Neural cell (in vitro differentiated cells): ENCODE results near the gene KCNA10. TPM values are rescaled to one million over a fixed set of nuclear protein-coding genes. Genes with fewer than 3 reads are reported as not detected.
A peak's percentile ranks its signal among the peaks of the same experiment; 100 is the strongest.

Source experiments
- H2AFZ ChIP-seq: fragments of 200-600, 300-800 bp; sonication (generic), shearing (Covaris generic); 2 replicates; pipeline ENCODE4 v1.6.0; 2014; ENCODE audit warnings: low read depth, mild to moderate bottlenecking, antibody characterized with exemption, low read length, moderate library complexity
- H3F3A ChIP-seq: fragments of 200-600 bp; shearing (Covaris generic); 2 replicates; pipeline ENCODE4 v1.6.1; 2016; ENCODE audit warnings: mild to moderate bottlenecking, moderate library complexity, mixed read lengths, antibody characterized with exemption, low read length; ENCODE audit not compliant: insufficient read depth, poor library complexity, severe bottlenecking
- H3K27ac ChIP-seq: fragments of 200-600, 300-800 bp; sonication (generic), shearing (Covaris generic); 2 replicates; pipeline ENCODE4 v1.5.1; 2014; ENCODE audit warnings: mild to moderate bottlenecking, low read length, moderate library complexity
- H3K27me3 ChIP-seq: fragments of 300-800, 200-600 bp; sonication (generic), shearing (Covaris generic); 2 replicates; pipeline ENCODE4 v1.6.0; 2014; ENCODE audit warnings: mild to moderate bottlenecking, low read depth, low read length, moderate library complexity; ENCODE audit not compliant: insufficient read depth
- H3K36me3 ChIP-seq: fragments of 300-800, 200-600 bp; sonication (generic), shearing (Covaris generic); 2 replicates; pipeline ENCODE4 v1.5.1; 2014; ENCODE audit warnings: mild to moderate bottlenecking, antibody characterized with exemption, low read length, moderate library complexity; ENCODE audit not compliant: insufficient read depth
- H3K4me2 ChIP-seq: fragments of 300-800, 200-600 bp; sonication (generic), shearing (Covaris generic); 2 replicates; pipeline ENCODE4 v1.6.0; 2014; ENCODE audit warnings: mild to moderate bottlenecking, low read length
- H3K4me3 ChIP-seq: fragments of 300-800, 200-600 bp; sonication (generic), shearing (Covaris generic); 2 replicates; pipeline ENCODE4 v1.5.1; 2014; ENCODE audit warnings: mild to moderate bottlenecking, low read length, moderate library complexity
- H3K79me2 ChIP-seq: fragments of 200-600 bp; shearing (Covaris generic); replicated peaks from 2 replicates; pipeline ENCODE4 v1.6.0; 2014; ENCODE audit warnings: mild to moderate bottlenecking, low read length, moderate library complexity; ENCODE audit not compliant: insufficient read depth
- H3K9ac ChIP-seq: fragments of 300-800, 200-600 bp; sonication (generic), shearing (Covaris generic); 2 replicates; pipeline ENCODE4 v1.6.1; 2016; ENCODE audit warnings: mild to moderate bottlenecking, low read length, mixed read lengths
- H3K9me2 ChIP-seq: fragments of 200-600 bp; shearing (Covaris generic); 2 replicates; pipeline ENCODE4 v1.6.1; 2016; ENCODE audit warnings: mild to moderate bottlenecking, low read length, mixed read lengths; ENCODE audit not compliant: insufficient read depth
- H3K9me3 ChIP-seq: fragments of 200-600, 300-800 bp; sonication (generic), shearing (Covaris generic); 2 replicates; pipeline ENCODE4 v1.6.1; 2016; ENCODE audit warnings: mild to moderate bottlenecking, mixed run types, low read length, moderate library complexity, mixed read lengths
- H4K20me1 ChIP-seq: fragments of 200-600 bp; shearing (Covaris generic); 2 replicates; pipeline ENCODE4 v1.6.1; 2016; ENCODE audit warnings: mild to moderate bottlenecking, mixed run types; ENCODE audit not compliant: insufficient read depth
- CTCF ChIP-seq: fragments of 450-650 bp; IDR thresholded peaks from 2 replicates; pipeline ENCODE4 v1.5.1; 2014; ENCODE audit warnings: antibody characterized with exemption, mild to moderate bottlenecking, moderate library complexity; ENCODE audit not compliant: poor library complexity, severe bottlenecking
- EP300 ChIP-seq: fragments of 450-650 bp; conservative IDR thresholded peaks from 2 replicates; pipeline ENCODE4 v1.6.1; 2014; ENCODE audit warnings: antibody characterized with exemption, mild to moderate bottlenecking, moderate library complexity; ENCODE audit not compliant: poor library complexity, severe bottlenecking
- EZH2 ChIP-seq: fragments of 200-600, 300-800 bp; shearing (Covaris generic), sonication (generic); IDR thresholded peaks from 2 replicates; pipeline ENCODE4 v1.6.1; 2014; ENCODE audit warnings: antibody characterized with exemption, low read length, borderline replicate concordance, mild to moderate bottlenecking; ENCODE audit not compliant: insufficient read depth, poor library complexity, severe bottlenecking
- MXI1 ChIP-seq: fragments of 450-650 bp; conservative IDR thresholded peaks from 2 replicates; pipeline ENCODE4 v1.6.1; 2014; ENCODE audit warnings: antibody characterized with exemption, mild to moderate bottlenecking; ENCODE audit not compliant: poor library complexity, severe bottlenecking
- POLR2AphosphoS5 ChIP-seq: IDR thresholded peaks from 2 replicates; pipeline ENCODE4 v1.6.1; 2012
- RAD21 ChIP-seq: fragments of 450-650 bp; conservative IDR thresholded peaks from 2 replicates; pipeline ENCODE4 v1.6.1; 2014; ENCODE audit warnings: antibody characterized with exemption, mild to moderate bottlenecking, moderate library complexity
- REST ChIP-seq: IDR thresholded peaks from 2 replicates; pipeline ENCODE4 v1.6.1; 2012; ENCODE audit warnings: borderline replicate concordance
- SMC3 ChIP-seq: fragments of 450-650 bp; conservative IDR thresholded peaks from 2 replicates; pipeline ENCODE4 v1.6.1; 2014; ENCODE audit warnings: antibody characterized with exemption, mild to moderate bottlenecking, moderate library complexity; ENCODE audit not compliant: poor library complexity
- TAF1 ChIP-seq: IDR thresholded peaks from 2 replicates; pipeline ENCODE4 v1.6.1; 2012; ENCODE audit warnings: low read depth
- polyA plus RNA-seq: library from polyadenylated mRNA; depleted of rRNA; stranded (reverse); fragments of >200 nt; gene quantifications from 2 replicates; pipeline ENCODE4 v1.2.3, GENCODE V29; 2014

KCNA10 gene
- polyA plus RNA-seq, 1 donor from 2014 or later, result not detected

DNA sequence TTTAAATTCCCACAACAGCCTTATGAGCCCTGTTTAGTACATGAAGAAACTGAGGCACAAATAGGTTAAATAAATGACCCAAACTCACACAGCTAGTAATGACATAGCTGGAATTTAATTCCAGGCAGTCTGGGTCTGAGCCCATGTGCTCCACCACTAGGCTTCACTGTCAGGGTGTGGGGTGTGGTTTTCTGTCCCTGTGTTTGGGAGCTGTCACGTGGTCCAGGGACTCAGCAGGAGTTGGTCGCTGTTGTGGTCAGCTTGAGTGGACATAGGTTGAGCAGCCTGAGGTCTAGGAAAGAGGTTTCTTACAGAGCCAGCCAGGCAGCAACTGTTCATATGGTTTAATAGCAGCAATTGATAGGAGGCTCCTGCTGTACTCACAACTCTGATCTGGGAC lies 28.0 kb upstream of the KCNA10 start:
- no peaks in the 10 kb centered on the region for H3K27me3 ChIP-seq
- H4K20me1 ChIP-seq, result no peaks in the 10 kb centered on the region
- H3K4me3 ChIP-seq, result no peak overlapping the region
- H3K27ac ChIP-seq, result no peak overlapping the region
- H2AFZ ChIP-seq, result no peak overlapping the region
- no peaks in the 10 kb centered on the region for H3K36me3 ChIP-seq
- no peaks in the 10 kb centered on the region for H3K9me2 ChIP-seq
- no peaks in the 10 kb centered on the region for H3K9me3 ChIP-seq
- H3K79me2 ChIP-seq, result no peaks in the 10 kb centered on the region
- H3F3A ChIP-seq, result no peaks in the 10 kb centered on the region
- no peak overlapping the region for H3K9ac ChIP-seq
- TF ChIP-seq EP300 (no peak), CTCF (no peak), POLR2AphosphoS5 (no peak), TAF1 (no peak), REST (no peak), SMC3 (no peak), MXI1 (no peak), RAD21 (no peak), EZH2 (no peak)
- H3K4me2 ChIP-seq, result no peak overlapping the region

- Histone ChIP-seq H3F3A (no peaks in the 10 kb centered on the region), H4K20me1 (no peaks in the 10 kb centered on the region), H3K27me3 (no peaks in the 10 kb centered on the region), H3K36me3 (no peaks in the 10 kb centered on the region), H3K9me2 (no peaks in the 10 kb centered on the region), H3K9me3 (no peaks in the 10 kb centered on the region), H3K4me2 (no peak overlapping the region), H3K27ac (no peak overlapping the region), H2AFZ (no peak overlapping the region), H3K4me3 (peak overlapping the region; percentile 43), H3K79me2 (no peaks in the 10 kb centered on the region), H3K9ac (no peak overlapping the region)
- no peak for TF ChIP-seq SMC3
- no peak for TF ChIP-seq POLR2AphosphoS5
Measured at GRCh38 chr1:110545492-110545891, 26.5 kb upstream of the KCNA10 start.

DNA sequence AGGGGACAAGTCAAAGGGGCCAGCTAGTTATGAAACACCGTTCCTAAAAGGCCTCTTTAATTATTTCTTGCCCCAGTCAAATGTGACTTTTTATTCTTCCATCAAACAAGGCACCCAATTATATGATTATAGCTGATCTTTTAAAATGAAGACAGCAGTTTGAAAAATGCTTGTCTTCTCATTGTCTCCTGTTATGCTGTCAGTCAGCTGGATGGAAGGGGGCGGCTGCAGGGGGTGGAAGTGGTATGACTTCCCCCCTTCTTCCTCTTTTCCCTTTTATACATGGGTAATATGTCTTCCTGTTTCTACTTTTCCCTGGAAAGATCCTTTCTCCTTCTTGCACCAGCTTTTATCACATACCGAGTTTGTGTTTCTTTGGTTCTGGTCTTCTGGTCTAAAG lies 25.8 kb upstream of the KCNA10 start:
- peak overlapping the region; percentile 14 for H3K27ac ChIP-seq
- no peaks in the 10 kb centered on the region for H3K9me2 ChIP-seq
- H4K20me1 ChIP-seq, result no peaks in the 10 kb centered on the region
- H3K79me2 ChIP-seq, result no peaks in the 10 kb centered on the region
- H3K4me3 ChIP-seq, result peak overlapping the region; percentile 43
- no peaks in the 10 kb centered on the region for H3K9me3 ChIP-seq
- peak overlapping the region; percentile 42 for H3K4me2 ChIP-seq
- H2AFZ ChIP-seq, result no peak overlapping the region
- H3K9ac ChIP-seq, result no peak overlapping the region
- H3K27me3 ChIP-seq, result peaks cover 3% of the 10 kb centered on the region
- no peaks in the 10 kb centered on the region for H3F3A ChIP-seq
- H3K36me3 ChIP-seq, result no peaks in the 10 kb centered on the region
- peak; percentile 52 for TF ChIP-seq EP300
- no peak for TF ChIP-seq REST
- no peak for TF ChIP-seq POLR2AphosphoS5
